Stimulated activated CD8-positive, alpha-beta memory T cell treated with anti-CD3 and anti-CD28 coated beads, Interleukin-4, amount 100 ng/mL, for 24 hours (primary cell): ENCODE results near the gene PPM1B.
"Not testable (repeated sequence)": the region's sequence is repeated elsewhere in the genome, so short reads cannot be mapped to it uniquely, and the experiment has no call there.

ENCODE experiments used
- DNase-seq: peaks from one replicate; pipeline ENCODE4 v3.0.0-alpha.2; 2020; ENCODE audit warnings: low read depth

The PPM1B gene

GRCh38 chr2:44200759-44201158, 32.1 kb downstream of the PPM1B start:
- no peak for DNase-seq

GRCh38 chr2:44201648-44202165, 33.0 kb downstream of the PPM1B start:
- no peak for DNase-seq

- DNase-seq, result no peak
Observed at GRCh38 chr2:44203542-44203941, 34.9 kb downstream of the PPM1B start.

DNA sequence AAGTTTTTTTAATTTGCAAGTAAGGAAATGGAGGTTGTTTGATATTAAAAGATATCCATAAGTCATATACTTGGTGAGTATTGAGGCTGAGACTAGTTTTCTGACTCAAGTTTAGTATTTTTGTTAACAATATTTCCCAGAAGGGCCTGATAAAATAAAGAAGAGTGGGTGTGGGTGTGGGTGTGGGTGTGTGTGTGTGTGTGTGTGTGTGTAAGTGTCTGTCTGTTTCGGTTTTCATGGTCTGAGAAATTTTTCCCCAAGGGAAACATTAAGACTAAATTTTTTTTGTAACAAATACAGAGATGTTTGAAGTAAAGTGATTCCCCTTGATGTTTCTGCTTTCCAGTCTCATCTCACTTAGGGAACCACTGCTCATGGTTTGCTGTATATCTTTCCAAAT, 36.5 kb downstream of the PPM1B start:
- no peak for DNase-seq

DNA sequence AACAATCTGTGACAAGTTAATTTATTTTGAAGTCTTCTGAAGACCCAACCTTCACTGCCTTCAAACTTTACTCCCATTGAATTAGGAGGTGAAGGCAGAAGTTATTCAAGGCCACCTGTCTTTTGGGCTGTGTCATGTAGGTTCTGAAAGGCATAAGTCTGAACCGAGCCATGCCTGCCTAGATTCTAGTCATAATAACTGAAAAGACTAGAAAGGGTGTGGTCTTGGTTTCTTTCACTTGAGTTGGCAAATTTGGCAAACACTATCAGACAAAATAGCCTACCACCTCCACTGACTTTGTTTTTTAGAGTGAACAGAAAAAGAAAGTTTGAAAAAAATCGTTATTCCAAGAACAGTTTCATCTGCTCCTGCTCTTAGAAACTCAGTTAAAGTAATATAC, 38.4 kb downstream of the PPM1B start:
- no peak for DNase-seq

DNA sequence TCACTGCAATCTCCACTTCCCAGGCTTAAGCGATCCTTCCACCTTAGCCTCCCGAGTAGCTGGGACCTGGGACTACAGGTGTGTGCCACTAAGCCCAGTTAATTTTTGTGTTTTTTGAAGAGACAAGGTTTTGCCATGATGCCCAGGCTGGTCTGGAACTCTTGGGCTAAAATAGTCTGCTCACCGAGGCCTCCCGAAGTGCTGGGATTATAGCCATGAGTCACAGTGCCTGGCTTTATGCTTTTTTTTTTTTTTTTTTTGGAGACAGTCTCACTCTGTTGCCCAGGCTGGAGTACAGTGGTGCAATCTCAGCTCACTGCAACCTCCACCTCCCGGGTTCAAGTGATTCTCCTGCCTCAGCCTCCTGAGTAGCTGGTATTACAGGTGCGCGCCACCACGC, 39.0 kb downstream of the PPM1B start:
- not testable (repeated sequence) for DNase-seq

DNA sequence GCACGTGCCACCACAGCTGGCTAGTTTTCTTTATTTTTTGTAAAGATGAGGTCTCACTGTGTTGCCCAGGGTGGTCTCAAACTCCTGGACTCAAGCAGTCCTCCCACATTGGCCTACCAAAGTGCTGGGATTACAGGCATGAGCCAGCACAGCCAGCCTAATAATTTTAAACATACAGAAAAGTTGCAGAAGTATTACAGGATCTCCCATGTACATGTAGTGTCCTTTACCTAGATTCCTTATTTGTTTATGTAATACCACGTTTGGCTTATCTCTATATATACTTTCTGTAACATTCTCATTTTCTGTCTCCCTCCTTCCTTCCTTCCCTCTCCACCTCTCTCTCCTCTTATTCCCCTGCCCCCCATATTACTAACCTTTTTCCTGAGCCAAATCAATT, 41.7 kb downstream of the PPM1B start:
- no peak for DNase-seq

GRCh38 chr2:44211183-44211582, 42.5 kb downstream of the PPM1B start:
- no peak for DNase-seq

DNA sequence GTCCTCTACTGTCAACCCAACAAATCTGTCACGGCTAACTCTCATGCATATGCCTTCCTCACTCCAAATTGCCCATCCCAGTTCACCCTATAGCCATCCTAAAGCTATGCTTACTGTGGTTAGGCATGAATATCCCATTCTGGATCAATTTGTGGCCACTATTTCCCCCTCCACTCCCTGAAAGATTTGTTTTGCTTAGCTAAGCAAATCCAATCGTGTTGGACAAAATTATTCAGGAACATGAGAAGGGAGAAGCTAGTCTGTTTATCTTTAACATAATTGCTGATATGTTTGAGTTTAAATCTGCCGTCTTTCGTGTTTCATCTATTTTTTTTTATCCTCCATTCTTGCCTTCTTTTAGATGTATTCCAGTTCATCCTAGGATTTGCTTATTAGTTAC, 43.6 kb downstream of the PPM1B start:
- no peak for DNase-seq

GRCh38 chr2:44215827-44216226, 47.2 kb downstream of the PPM1B start:
- DNase-seq, result no peak

- DNase-seq, result no peak
Observed at GRCh38 chr2:44218771-44219170, 50.1 kb downstream of the PPM1B start.

DNA sequence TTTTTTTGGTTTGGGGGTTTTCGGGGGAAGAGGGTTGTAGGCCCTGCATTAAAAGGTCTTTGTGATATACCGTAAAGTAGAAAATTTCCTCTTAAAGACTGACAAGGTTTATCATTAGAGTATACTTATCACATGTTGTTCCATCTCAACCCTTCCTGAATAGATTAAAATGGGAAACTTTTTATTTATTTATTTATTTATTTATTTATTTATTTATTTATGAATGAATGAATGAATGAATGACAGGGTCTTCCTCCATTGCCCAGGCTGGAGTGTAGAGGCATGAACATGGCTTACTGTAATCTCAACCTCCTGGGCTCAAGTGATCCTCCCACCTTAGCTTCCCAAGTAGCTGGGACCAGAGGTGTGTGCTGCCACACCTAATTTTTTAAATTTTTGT, 58.1 kb downstream of the PPM1B start:
- DNase-seq, result no peak

DNA sequence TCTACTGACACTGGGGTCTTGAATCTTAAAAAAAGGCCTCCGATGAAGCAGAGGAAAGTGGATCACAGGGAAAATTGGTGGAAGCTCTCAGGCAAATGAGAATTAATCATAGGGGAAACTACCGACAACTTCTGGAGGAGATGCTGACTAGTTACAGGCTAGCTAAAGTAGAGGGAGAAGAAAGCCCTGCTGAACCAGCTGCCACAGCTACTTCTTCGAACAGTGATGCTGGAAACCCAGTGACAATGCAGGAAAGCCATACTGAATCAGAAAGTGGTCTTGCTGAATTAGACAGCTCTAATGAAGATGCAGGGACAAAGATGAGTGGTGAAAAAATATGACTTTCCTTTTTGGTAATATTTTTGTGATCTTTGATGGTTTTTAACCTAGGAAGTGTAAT, 61.7 kb downstream of the PPM1B start:
- DNase-seq, result no peak

DNA sequence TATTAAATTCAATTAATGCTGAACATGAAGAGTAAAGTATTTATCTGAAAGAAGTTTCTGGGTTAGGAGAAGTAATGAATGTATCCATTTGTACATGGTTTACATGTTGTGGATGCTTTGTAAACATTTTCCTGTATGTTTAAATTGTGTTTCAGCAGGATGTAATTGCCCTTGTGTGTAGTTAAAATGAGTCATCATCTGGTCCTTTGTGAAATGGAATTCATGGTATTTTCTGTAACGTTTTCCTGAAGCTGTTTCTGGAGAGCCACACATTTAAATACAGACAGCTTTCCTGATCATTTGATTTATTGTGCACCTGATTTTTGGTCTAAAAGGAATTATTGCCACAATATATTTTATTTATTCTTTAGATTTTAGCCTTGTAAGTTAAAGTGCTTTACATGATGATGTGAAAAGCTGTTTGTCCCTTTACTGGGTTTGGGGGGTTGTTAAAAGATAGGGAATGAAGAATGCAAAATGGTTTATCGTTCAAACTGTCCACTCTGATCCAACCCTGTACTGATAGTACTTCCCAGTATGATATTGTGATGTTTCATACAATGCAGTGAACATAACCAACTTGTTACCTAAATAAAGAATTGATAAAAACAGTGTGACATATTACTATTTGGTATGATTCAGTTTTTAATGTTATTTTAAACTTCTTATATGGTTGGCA, 64.9 kb downstream of the PPM1B start:
- DNase-seq, result no peak

DNA sequence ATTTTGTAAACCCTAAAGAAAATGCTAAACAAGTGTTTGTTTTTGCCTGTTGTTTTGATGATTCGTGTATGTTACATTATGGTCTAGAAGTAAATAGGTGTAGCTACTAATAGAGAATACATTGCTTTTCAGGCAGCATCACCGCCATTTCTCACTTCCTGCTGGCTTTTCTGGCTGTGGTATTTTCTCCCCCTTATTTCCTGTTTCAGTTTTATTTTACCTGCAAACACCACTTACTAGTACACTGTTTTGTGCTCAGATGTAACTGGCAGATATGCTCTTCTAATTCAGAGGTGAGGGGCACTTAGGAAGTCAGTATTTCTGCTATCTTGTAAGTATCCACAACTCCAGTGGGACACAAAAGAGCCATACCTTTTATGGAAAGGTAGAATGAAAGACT, 68.5 kb downstream of the PPM1B start:
- peak; percentile 6 for DNase-seq

DNA sequence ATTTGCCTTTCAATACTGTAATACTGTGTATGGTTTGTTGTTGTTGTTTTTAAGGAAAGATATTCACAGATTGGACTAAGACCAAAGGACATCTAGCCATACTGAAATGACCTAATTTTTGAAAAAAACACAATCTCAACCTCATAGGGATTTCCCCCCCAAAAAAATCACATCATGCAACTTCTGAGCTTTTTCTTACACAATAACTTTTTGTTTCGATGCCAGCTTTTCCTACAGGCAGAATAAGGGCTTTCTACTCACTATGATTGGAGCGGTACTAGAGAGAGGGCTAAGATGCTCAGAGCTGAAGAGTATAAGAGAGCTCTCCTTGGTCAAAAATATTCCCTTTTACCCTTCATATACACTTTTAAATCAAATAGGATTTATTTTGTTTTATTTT, 74.2 kb downstream of the PPM1B start:
- DNase-seq, result no peak

DNA sequence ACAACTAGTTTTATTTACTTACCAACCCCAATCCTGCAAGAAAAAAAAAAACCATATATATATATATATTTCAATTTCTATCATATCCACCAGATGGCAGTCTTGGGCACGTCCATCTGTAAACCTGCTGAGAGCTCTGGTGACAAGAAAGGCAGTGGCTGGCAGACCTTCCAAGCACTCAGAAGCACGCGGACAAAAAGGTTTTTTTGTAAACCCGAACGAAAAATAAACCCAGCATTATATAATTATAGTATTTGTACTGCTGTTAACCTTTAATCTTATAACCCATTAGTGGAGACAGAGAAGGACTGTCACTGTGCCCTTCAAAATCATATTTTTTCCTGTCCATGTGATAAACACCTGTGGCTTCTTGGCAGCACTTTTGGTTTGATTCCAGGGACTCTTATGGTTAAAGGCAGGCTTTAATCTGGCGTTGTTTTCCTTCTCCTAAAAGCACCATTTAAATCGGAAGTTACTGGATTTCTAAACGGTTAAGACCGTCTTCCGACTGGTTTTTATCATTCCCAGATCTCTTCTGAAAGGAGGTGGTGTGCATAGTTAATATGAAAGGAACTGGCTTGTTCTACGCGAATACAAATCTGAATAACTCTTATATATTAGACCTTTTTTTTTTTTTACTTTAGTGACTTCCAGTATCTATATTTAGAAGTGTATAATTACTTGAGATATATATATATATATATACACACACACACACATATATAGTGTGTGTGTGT, 75.6 kb downstream of the PPM1B start:
- DNase-seq, result peak; percentile 15

DNA sequence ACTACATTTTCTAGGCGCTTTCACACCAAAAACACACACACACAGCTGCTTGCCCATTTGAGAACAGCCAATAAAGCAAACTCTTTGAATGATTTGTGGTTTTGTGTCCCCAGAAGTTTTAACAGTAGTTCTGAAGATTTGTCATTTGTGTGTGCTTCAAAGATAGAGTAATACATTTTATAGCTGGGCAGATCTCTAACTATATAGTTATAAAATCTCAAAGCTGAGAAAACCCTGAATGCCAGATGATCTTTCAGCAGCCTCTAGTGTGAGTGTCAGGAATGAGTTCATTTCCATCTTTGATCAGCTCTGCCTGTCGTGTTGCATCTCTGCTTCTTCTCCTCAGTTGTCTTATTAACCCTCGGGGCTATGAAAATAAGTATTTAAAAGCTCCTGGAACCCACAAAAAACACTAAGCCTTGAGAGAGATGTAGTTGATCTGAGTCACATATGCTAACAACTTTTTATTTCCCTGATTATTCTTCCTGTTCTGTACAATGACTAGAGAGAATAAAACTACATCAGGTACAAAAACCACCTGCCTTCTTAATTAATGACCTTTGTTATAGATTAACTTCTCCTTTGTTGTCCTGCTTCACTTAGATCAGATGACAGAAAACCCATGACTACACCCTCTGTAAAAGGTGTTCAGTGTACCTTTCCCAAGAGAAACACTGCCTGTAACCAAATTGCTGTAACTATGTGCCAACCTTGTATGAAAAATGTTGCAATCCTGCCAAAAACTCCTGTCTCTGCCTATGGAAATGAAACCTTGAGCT, 76.6 kb downstream of the PPM1B start:
- no peak for DNase-seq

GRCh38 chr2:44246436-44246835, 77.8 kb downstream of the PPM1B start:
- no peak for DNase-seq

GRCh38 chr2:44246840-44247369, 78.2 kb downstream of the PPM1B start:
- DNase-seq, result no peak

- no peak for DNase-seq
Observed at GRCh38 chr2:44247924-44248323, 79.2 kb downstream of the PPM1B start.

DNA sequence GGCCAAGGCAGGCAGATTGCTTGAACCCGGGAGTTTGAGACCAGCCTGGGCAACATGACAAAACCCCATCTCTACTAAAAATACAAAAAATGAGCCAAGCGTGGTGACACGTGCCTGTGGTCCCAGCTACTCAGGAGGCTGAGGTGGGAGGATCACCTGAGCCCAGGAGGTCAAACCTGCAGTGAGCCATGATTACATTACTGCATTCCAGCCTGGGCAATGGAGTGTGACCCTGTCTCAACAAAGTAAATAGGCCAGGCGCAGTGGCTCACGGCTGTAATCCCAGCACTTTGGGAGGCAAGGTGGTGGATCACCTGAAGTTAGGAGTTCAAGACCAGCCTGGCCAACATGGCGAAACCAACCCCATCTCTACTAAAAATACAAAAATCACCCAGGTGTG, 80.6 kb downstream of the PPM1B start:
- not testable (repeated sequence) for DNase-seq

- no peak for DNase-seq
Observed at GRCh38 chr2:44250376-44250775, 81.7 kb downstream of the PPM1B start.
